ENCODE measurements around the gene IL17RA. TPM values are rescaled to one million over a fixed set of nuclear protein-coding genes. Genes with fewer than 3 reads are reported as not detected.

Gene IL17RA
- total and polyA plus RNA-seq, 2 experiments from 2014 or later: 3.2 to 9.6 TPM

DNA sequence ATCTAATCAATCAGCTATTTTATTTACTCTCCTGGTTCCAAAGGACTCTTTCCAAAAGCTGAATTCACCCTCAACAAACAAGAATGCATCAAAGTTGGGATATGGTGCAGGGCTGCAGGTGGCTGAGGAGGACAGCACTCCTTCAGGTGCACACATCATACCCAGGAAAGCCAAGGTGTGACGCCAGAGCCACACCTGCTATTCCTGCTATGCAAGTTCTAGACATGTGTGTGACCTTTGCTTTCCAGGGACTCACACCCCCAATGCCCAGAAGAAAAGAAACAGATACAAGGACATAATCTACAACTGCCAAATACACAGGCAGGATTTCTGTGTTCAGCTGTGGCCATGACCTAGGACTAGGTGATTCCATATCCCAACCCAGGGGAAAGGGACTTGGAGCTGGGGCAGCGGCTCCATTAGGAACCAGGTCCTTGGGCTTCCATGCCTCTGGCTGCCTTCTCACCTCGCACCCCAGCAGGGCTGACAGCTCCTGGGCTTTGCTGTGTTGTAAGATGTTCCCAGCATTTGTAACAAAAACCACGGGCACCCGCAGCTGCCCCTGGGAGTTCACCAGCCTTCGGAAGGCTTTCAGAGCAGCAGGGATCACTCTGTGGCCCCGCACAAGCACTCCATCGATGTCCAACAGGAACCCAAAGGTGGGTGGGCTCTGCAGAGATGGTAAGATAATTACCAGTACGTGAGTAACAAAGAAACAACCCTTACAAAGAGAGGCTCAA lies 64.4 kb downstream of the IL17RA start (continued):
- no peak for TF ChIP-seq CTCF (conservative IDR thresholded peaks at IDR 0.05; ENCODE audit: low read depth in 2 of 2)
- TF ChIP-seq NANOG (IDR thresholded peaks at IDR 0.05; ENCODE audit: borderline replicate concordance): no peak
- TF ChIP-seq ZNF114 (CRISPR knock-in tag; IDR thresholded peaks at IDR 0.05): no peak
- no peak for TF ChIP-seq REST (IDR thresholded peaks at IDR 0.05; ENCODE audit: unreplicated experiment)
- no peak for TF ChIP-seq JUNB (IDR thresholded peaks at IDR 0.05; ENCODE audit: unreplicated experiment)

DNA sequence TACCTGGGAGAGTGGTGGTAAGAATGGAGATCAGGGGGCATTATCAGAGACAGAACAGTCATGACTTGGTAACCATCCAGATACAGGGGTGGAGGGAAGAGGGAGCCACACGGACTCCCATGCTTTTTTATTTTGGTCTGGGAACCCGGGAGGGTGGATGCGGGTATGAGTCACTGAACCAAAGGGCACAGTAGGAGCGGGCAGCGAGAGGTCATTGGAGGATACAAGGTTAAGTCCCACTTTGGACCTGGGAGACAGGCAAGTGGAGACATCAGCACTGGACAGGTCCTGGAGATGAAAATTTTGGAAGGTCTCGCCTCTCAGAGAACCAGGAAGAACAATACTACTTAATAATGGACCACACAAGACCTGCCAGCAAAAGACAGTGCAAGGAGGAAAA lies 67.5 kb downstream of the IL17RA start:
- H3K9me3 Mint-ChIP-seq: peaks cover 4% of the 10 kb centered on the region; the same call in 1 of the 3 replicates
- no peak for ATAC-seq

More for the DNA sequence above, 67.5 kb downstream of the IL17RA start:
- Histone ChIP-seq H3K36me3 (ENCODE audit: insufficient read depth) (no peaks in the 10 kb centered on the region), H3K4me2 (no peak overlapping the region), H3K27me3 (ENCODE audit: insufficient read depth) (no peaks in the 10 kb centered on the region), H4K20me1 (replicated peaks; ENCODE audit: insufficient read depth) (peaks cover 62% of the 10 kb centered on the region), H3F3A (replicated peaks; ENCODE audit: low read depth) (peaks cover 2% of the 10 kb centered on the region; the same call in 1 of the 2 replicates), H2AFZ (no peak overlapping the region), H3K9me2 (ENCODE audit: insufficient read depth) (no peaks in the 10 kb centered on the region), H3K27ac (ENCODE audit: low read depth) (no peak overlapping the region), H3K4me1 (ENCODE audit: insufficient read depth) (peaks cover 8% of the 10 kb centered on the region; the same call in 1 of the 2 replicates), H3K79me2 (replicated peaks; ENCODE audit: insufficient read depth) (peaks cover 100% of the 10 kb centered on the region), H3K4me3 (no peak overlapping the region)
- TF ChIP-seq ETS1 (IDR thresholded peaks at IDR 0.05) (no peak), STAT1 (IDR thresholded peaks at IDR 0.05; ENCODE audit: unreplicated experiment) (no peak)
- peaks cover 4% of the 10 kb centered on the region for H3K27me3 Mint-ChIP-seq (ENCODE audit: insufficient read depth, low read depth, poor library complexity)
- H3K4me1 Mint-ChIP-seq: peaks cover 17% of the 10 kb centered on the region
- no peak overlapping the region for H3K4me3 Mint-ChIP-seq
- peaks cover 23% of the 10 kb centered on the region for H3K36me3 Mint-ChIP-seq (ENCODE audit: low read depth)
- DNase-seq (ENCODE audit: low spot score): no peak
- no peak overlapping the region for H3K27ac Mint-ChIP-seq
